Measurements from ENCODE around the gene DIRAS1.
"Not testable (repeated sequence)": the region's sequence is repeated elsewhere in the genome, so short reads cannot be mapped to it uniquely, and the experiment has no call there.

The DIRAS1 gene

GRCh38 chr19:2726160-2726855, 5.1 kb upstream of the DIRAS1 start:
- no peak for DNase-seq

- no peak for DNase-seq
Observed at GRCh38 chr19:2724148-2724557, 3.0 kb upstream of the DIRAS1 start.

GRCh38 chr19:2723747-2724146, 2.6 kb upstream of the DIRAS1 start:
- DNase-seq: no peak

- DNase-seq: no peak
Observed at GRCh38 chr19:2723345-2723715, 2.2 kb upstream of the DIRAS1 start.

- peak; percentile 65 for DNase-seq
Observed at GRCh38 chr19:2722541-2723344, 1.6 kb upstream of the DIRAS1 start.

- no peak for DNase-seq
Observed at GRCh38 chr19:2721570-2722540, 683 bp upstream of the DIRAS1 start.

- peak; percentile 41 for DNase-seq
Observed at GRCh38 chr19:2719920-2720776, 1.0 kb downstream of the DIRAS1 start.

GRCh38 chr19:2719232-2719735, 1.9 kb downstream of the DIRAS1 start:
- no peak for DNase-seq

- DNase-seq: no peak
Observed at GRCh38 chr19:2717638-2718541, 3.3 kb downstream of the DIRAS1 start.

GRCh38 chr19:2716722-2717637, 4.2 kb downstream of the DIRAS1 start:
- DNase-seq: no peak

GRCh38 chr19:2716275-2716650, 4.9 kb downstream of the DIRAS1 start:
- no peak for DNase-seq

- DNase-seq: no peak
Observed at GRCh38 chr19:2715470-2716274, 5.5 kb downstream of the DIRAS1 start.

GRCh38 chr19:2714531-2715269, 6.5 kb downstream of the DIRAS1 start:
- no peak for DNase-seq

- DNase-seq: not testable (repeated sequence)
Observed at GRCh38 chr19:2714102-2714501, 7.1 kb downstream of the DIRAS1 start.

- not testable (repeated sequence) for DNase-seq
Observed at GRCh38 chr19:2713170-2713569, 8.0 kb downstream of the DIRAS1 start.

GRCh38 chr19:2711875-2712205, 9.3 kb downstream of the DIRAS1 start:
- no peak for DNase-seq

GRCh38 chr19:2711172-2711874, 9.8 kb downstream of the DIRAS1 start:
- DNase-seq: peak; percentile 57

- DNase-seq: no peak
Observed at GRCh38 chr19:2706251-2706650, 14.9 kb downstream of the DIRAS1 start.
